Keratinocyte (primary cell): ENCODE data around the gene USP49.

Experiments used
- EZH2 ChIP-seq: IDR thresholded peaks from one replicate; pipeline ENCODE4 v1.6.1; 2012; ENCODE audit warnings: inconsistent platforms, mild to moderate bottlenecking, low read length, moderate library complexity
- TF ChIP-seq, protein P1 (sequence below), 3 experiments: IDR thresholded peaks in 1 of 3; conservative IDR thresholded peaks in 1 of 3; optimal IDR thresholded peaks in 1 of 3; 2 replicates in 2 of 3; 3 replicates in 1 of 3; pipeline versions ENCODE3 to v1.5.1; 2011; ENCODE audit warnings: low read length in 3 of 3, mild to moderate bottlenecking in 3 of 3, moderate library complexity in 2 of 3, control low read depth in 1 of 3, inconsistent platforms in 1 of 3; ENCODE audit not compliant: insufficient read depth in 2 of 3; ENCODE audit errors: extremely low read depth in 1 of 3

DNA sequence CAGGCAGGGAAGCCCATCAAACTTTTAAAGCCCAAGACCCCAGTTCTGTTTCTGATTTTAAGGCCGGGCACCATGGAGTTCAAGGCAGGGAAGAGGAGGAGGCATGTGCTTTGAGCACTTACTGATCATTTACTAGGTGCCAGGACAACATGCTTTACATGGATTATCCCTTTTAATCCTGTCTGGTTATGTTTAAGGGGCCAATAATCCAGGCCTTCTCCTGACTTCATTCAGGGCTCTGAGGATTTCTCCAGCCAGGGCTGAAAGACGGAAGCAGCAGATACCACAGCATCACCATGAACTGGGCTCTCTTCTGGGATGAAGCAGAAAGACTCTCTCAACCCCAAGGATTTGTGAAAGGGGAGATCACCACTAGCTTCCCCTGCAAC, 42.3 kb upstream of the USP49 start:
- TF ChIP-seq, protein P1, sequence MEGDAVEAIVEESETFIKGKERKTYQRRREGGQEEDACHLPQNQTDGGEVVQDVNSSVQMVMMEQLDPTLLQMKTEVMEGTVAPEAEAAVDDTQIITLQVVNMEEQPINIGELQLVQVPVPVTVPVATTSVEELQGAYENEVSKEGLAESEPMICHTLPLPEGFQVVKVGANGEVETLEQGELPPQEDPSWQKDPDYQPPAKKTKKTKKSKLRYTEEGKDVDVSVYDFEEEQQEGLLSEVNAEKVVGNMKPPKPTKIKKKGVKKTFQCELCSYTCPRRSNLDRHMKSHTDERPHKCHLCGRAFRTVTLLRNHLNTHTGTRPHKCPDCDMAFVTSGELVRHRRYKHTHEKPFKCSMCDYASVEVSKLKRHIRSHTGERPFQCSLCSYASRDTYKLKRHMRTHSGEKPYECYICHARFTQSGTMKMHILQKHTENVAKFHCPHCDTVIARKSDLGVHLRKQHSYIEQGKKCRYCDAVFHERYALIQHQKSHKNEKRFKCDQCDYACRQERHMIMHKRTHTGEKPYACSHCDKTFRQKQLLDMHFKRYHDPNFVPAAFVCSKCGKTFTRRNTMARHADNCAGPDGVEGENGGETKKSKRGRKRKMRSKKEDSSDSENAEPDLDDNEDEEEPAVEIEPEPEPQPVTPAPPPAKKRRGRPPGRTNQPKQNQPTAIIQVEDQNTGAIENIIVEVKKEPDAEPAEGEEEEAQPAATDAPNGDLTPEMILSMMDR (optimal IDR thresholded peaks at IDR 0.05 in 1 of 3, IDR thresholded peaks at IDR 0.05 in 1 of 3, conservative IDR thresholded peaks at IDR 0.05 in 1 of 3; ENCODE audit: extremely low read depth in 1 of 3, insufficient read depth in 2 of 3, low read length in 3 of 3) = no peak
- no peak for TF ChIP-seq EZH2
